Activated CD4-positive, alpha-beta T cell treated with anti-CD3 and anti-CD28 coated beads for 48 hours (primary cell): ENCODE measurements around the gene CUL4B.
"Not testable (repeated sequence)": the region's sequence is repeated elsewhere in the genome, so short reads cannot be mapped to it uniquely, and the experiment has no call there.

Experiments
- DNase-seq: peaks from one replicate; pipeline ENCODE4 v3.0.0-alpha.2; 2020

The CUL4B gene

DNA sequence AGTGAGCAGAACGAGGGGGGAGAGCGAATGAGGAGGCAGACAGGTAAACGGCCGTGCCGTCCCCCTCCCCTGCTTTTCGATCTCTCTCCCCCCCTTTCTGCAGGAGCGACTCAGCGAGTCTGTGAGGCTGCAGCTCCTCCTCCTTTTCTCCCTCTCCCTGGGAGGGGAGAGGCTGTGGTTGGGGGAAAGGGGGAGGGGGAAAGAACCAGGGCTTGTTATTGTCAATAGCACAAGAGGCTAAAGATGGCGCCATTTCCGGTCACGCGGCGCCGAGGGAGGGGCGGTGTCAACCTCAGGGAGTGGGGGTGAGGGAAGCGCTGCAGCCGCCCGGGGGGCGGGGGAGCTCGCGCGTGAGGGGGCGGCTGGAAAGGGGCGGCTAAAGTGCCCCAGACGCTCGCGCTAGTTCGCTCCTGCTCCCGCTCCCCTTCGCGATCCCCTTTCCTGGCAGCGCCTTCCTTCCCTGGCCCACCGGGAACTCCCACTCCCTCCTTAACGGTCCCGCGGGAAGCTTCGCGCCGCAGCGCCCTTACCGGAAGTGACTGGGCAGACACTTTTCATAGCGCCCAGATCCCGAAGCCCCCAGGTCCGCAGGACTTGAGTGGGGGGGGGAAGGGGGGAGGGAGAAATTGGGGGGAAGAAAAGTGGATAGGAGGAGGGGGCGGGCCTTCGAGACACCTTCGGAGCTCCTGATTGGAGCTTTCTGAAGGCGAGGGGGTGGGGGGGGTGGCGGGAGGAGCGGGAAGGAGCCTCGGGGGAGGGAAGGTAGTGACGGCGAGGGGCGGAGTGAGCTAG is at the start of gene CUL4B:
TSS of gene CUL4B (minus strand) at position 121 of the 792 bp plus-strand sequence. CDS start 324 bp downstream, outside the sequence.
- DNase-seq = peak; percentile 93

DNA sequence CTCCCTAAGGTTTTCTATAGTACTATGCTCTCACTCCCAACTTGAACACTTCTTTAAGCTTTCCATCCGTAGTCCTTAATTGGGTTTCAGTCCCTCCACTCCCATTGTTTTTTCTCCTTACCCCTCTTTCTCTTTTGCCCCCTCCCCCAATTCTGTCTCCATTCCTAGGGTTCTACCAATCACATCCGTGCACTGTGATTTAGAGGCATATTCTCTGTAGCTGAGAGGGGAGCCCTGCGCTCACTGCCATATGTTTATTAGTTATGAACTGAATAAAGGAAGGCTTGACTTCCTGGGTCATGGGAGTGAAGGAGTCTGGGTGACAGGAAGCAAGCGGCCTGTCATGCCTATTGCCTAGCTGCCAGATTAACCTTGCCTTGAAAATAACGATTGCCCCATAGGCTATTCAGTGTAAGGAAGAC is 43.6 kb upstream of the CUL4B start:
- DNase-seq = peak; percentile 30

- peak; percentile 84 for DNase-seq
Measured at GRCh38 chrX:120603707-120604360, 43.1 kb upstream of the CUL4B start, which contains the start of gene MCTS1. Gene MCTS1 (plus strand): TSS chrX:120604101. CDS start chrX:120604237, 136 bp downstream.

GRCh38 chrX:120585702-120586101 is 24.9 kb upstream of the CUL4B start:
- DNase-seq = no peak

DNA sequence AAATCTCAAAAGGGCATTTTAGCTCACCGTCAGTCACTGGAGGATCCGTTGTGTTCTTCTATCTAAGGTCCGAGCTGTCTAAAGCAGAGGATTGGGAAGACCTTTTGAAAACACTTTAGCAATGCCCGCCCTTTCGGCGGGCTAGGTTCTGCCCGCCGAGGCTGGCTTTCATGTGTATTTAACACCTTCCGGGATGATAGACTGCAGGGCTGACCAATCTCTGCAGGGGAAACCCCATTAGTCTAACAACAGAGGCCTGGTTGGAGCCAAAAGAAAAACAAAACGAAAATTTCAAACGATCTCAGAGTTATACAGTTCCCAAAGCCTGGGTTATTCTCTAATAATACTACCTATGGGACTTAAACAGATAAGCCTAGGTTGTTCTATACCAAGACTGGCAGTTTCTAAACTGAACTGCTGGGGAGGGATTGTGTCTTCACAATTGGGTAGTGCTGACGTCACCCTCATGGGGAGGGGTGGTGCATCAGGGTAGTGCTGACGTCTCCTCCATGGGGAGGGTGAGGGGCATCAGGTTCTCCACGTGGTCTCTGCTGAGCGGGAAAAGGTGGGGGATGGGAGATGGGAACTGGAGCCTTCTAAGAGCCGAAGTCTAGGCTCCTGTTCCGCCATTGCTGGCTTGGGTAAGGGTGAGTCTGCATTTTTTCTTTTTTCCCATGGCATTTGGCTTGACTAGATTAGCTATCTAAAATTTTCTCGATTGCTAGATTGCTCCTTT is 14.8 kb upstream of the CUL4B start:
- no peak for DNase-seq

DNA sequence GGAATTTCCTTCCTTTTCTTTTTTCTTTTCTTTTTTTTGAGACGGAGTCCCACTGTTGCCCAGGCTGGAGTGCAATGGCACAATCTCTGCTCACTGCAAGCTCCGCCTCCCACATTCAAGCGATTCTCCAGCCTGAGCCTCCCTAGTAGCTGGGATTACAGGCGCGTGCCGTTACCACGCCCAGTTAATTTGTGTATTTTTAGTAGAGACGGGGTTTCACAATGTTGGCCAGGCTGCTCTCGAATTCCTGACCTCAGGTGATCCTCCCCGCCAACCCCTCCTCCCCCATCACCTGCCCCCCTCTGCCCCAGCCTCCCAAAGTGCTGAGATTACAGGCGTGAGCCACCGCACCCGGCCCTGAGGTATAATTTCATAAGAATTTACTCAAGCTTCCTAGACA is 13.0 kb upstream of the CUL4B start:
- DNase-seq = not testable (repeated sequence)

DNA sequence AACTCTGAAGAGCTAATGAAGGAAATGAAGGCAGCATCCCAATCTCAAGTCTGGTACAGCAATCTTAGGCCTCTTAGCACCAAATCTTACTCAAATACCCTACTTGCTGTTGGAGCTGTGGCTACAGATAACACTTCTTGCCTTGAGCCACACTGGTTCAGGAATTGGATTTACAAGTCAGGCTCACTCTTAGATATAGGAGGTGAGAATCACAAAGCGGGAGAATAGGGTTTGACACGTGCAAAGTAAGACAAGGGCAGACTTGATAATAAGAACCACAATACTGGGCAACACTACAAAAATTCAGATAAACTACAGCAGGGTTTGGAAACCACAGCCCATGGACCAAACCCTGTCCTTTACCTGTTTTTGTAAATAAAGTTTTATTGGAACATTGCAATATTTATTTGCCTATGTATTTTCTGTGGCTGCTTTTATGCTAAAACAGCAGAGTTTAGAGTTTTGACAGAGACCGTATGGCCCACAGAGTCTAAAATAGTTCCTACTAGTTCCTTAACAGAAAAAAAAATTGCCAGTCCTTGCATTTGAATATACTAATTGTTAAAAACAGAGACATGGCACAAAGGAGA is 9.3 kb upstream of the CUL4B start:
- no peak for DNase-seq

GRCh38 chrX:120568609-120569008 is 7.8 kb upstream of the CUL4B start:
- DNase-seq = no peak

- no peak for DNase-seq
Measured at GRCh38 chrX:120568035-120568434, 7.3 kb upstream of the CUL4B start.

DNA sequence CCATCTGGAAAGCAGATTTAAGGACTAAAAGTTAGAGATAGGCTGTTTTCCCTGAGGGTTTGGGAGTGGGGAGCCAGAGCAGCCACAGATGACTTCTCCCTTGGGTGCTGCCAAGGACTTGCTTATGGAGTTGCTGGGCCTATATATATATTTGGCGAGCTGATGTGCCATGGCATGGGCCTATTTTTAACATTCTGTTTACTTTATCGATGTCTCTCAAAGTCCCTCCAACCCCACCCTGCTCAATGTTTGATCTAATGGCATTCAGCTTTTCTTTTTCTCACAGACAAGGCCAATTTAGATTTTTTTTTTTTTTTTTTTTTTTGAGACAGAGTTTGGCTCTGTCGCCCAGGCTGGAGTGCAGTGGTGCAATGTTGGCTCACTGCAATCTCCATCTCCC is 6.1 kb upstream of the CUL4B start:
- DNase-seq = no peak

GRCh38 chrX:120564925-120565324 is 4.2 kb upstream of the CUL4B start:
- no peak for DNase-seq

DNA sequence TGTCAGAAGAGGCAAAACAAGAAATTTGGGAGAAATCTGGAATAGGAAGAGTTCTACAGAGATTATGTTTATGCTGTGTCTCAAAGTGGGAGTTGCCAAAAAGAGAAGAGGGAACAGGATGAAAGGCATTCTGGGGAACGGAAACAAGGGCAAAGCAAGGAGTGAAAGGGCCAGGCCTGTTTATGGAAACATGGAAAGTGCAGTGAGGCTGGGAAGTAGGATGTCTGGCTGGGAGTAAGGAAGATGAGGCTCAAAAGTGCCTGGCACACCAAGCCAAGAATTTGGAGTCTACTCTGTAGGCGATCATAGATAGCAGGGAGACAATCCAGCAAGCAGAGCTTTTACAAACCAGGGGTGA is 1.8 kb upstream of the CUL4B start:
- no peak for DNase-seq

DNA sequence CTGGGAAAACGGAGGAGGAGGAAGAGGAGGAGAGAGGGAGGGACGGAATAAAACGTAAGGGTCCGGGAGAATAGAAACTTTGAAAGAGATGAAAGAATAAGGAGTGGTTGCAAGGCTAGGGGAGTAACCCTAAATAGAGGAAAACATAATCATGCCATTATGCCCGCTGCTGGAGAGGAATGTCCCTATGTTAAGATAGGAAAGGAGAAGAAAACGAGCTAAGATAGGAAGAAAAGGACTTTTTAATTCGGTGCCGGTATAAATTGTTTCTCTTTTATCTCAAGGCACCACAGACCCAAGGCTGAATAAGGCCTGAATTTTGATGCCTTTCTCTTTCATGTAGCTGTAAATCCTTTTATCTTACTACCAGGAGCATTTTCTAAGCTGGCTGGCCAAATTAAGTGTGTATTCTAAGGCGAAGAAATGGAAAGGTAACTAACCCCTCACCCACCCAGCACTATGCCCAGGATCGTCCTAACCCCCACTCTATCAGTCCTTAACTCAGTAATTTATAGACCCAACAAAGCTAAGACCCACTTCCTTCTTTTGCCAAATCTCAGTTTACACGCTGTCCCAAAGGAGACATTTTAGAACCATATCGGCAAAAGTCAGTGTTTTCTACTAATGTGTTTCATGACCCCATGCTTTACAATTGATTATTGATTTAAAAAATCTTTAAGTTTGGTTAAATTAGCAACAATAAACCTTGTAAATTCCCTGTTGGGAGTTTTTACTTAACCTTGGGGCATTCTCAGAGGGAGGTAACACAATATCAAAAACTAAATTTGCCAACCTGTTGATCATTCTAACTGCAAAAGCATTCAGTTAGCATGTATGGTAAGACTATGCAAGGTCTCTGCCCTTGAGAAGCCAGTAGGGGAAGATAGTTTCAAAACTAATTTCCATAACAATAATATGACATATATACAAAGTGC is 1.1 kb upstream of the CUL4B start:
- DNase-seq = no peak

DNA sequence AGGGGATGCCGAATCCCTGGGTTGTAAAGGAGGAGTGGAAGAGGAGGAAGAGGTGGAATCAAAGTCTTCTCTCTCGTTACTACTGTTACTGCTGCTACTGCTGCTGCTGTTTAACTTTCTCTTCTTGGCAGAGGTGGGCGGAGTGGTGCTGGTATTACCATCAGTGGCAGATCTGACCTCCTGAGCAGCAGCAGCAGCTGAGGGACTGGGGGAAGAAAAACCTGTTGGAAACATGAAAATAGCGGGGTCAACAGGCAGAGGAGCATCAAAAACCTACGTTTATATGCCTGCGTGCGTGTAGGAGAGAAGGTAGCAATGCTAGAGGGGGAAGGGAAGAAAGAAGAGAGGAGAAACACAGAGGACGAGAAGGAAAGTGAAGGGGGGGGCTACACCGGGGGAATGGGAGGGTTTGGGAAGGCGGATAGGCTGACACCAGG is 339 bp downstream of the CUL4B start:
- DNase-seq = peak; percentile 44

DNA sequence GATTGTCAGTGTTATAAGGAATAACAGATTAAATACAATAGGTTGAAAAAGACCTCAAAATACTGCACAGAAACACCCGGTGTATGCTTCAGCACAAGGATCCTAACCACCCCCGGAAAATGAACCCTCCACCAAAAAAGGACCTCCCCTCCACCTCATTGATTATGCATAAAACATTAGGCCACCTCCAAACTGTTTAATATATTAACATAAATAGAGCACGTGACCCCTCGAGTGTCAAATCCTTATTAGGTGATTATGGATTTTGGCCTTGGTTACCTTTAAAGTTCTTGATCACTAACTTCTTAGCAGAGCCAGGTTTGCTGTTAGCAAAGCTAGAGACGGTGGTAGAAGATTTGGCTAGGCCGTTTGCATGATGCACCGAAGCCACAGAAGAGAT is 958 bp downstream of the CUL4B start:
- DNase-seq = no peak

- no peak for DNase-seq
Measured at GRCh38 chrX:120556251-120556650, 4.5 kb downstream of the CUL4B start.

DNA sequence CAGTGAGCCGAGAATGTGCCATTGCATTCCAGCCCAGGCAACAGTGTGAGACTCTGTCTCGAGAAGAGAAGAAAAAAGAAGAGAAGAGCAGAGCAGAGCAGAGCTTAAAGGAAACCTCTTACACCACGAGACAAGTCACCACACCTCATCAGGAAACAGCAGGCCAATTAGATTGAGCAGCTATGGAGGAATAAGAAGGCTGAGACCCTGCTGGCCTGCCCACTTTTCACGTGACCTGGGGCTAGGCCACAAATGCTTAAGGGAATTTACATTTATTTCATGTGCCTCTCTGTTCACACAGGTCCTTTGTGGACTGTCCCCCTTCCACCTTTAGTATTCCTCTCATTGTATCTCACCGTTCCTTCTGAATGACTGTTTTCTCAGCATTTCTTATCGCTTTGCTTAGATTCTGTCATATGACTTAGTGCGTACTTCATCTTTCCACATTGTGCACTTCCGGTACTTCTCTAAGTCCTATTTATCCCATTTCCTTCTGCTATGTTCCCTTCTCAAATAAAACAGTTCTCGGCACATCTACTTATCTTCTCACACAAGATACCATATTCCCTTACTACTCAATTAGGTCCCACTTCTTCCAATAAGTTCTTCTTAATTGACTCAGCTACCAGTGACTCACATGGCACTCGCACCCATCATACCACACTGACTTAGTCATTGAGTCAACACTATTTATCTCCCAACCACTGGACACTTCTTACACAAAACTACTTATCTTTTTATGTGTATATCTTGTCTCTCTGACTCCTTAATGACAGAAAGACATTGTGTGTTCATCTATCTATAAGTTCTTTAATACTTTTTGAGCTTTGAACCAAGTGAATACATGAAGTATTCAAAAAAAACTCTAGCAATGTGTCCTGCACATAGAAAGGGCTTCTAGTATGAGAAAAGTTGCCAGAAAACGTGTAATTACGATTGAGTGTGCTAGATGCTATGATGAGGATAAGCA is 11.0 kb downstream of the CUL4B start:
- peak; percentile 42 for DNase-seq

DNA sequence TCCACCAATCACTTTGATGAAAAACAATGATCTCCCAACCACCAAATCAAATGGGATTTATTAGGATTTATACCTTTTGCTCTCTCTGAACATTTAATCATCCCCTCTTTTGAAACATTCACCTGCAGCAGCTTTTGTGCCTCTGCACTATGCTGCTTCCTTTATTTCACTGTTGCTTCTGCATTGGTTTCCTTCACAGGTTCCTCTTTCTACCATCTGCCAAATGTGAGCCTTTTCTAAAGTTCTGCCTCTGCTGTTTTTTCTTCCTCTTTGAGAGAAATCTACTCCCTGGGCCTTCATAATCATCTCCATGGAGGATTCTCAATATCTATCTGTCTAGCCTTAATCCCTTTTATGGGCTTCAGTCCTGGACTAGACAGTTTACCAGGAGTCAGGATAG is 24.7 kb downstream of the CUL4B start:
- no peak for DNase-seq

DNA sequence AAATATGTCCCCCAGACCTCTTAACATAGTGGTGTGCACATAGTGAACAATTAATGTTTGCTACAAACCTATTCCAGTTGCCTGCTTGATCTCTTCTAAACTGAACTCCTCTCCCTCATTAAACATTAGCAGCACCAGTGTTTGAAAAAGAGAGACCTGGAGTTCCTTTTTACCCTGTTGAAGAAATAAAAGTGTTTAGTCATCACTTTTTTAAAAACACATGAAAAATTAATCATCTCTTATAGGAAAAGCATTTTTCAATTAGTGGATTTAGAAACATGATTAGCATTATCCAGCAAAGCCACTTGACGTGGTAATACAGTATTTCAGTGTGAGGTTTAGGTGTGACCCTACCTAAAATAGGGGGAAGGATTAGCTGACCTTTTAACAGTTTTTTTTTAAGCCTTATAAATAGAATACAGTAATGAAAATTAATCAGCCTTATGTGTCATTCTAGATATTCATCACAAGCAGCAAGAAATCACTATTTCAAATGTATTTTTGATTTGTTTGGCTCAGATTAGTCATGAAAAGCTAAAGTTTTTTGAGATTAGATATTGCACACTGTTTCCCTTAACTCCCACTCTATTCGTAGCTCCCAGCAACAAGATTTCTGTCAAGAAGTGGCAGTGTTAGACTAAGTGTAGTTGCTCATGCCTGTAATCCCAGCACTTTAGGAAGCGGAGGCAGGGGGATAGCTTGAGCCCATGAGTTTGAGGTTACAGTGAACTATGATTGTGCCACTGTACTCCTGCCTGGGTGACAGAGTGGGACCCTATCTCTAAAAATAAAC is 26.2 kb downstream of the CUL4B start:
- DNase-seq = no peak

DNA sequence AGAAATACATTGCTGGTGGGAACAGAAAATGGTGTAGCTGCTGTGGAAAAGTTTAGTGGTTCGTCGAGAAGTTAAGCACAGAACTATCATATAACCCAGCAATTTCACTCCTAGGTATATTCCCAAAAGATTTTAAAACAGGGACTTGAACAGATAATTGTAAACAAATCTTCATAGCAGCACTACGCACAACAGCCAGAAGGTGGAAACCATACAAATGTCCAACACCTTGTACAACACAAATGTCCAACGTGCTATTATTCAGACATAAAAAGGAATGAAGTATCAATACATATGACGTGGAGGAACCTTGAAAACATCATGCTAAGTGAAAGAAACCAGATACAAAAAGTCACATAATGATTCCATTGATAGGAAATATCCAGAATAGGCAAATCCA is 37.9 kb downstream of the CUL4B start:
- no peak for DNase-seq
